K562 (cell line): Measurements from ENCODE around the gene USP24. TPM values are rescaled to one million over a fixed set of nuclear protein-coding genes. Genes with fewer than 3 reads are reported as not detected.

ENCODE experiments used
- ATAC-seq: fragments of 200-7000 bp; cut with Tn5 transposase; 3 replicates; pipeline ENCODE4 v1.9.1; 2020; ENCODE audit warnings: moderate library complexity
- BruUV-seq: library from RNA; stranded (reverse); fragments of 400-500 nt; replicated peaks from 2 replicates; lab custom pipeline; 2021; lab: Mats Ljungman, UMichigan
- CTCF ChIA-PET: fragments of 300-600 bp; formaldehyde crosslinking; extraction: SDS; loops from one replicate; lab custom pipeline; 2021; ENCODE audit warnings: low intra/inter-chr PET ratio; lab: Yijun Ruan, JAX
- POLR2A ChIA-PET: fragments of 300-600, 350-650 bp; sonication (Branson Sonifier 250); formaldehyde crosslinking; extraction: SDS; loops from one replicate; lab custom pipeline; 2021; ENCODE audit warnings: antibody characterized with exemption, inconsistent platforms; lab: Yijun Ruan, JAX
- DNase-seq, 4 experiments: peaks; one replicate each; pipeline versions ENCODE4 v3.0.0 to v3.0.0-alpha.2; 2011 to 2018; ENCODE audit warnings: low spot score in 3 of 4, mixed read lengths in 3 of 4; ENCODE audit errors: extremely low read depth in 1 of 4
- FAIRE-seq: peaks from 2 replicates; lab custom pipeline; 2011; peaks lifted over from hg19 to GRCh38; lab: Jason Lieb, UNC
- H2AFZ ChIP-seq: 2 replicates; pipeline ENCODE4 v1.6.0; 2011; ENCODE audit warnings: low read depth, low read length, control low read depth, inconsistent platforms
- H3K27ac ChIP-seq: fragments of 200-600 bp; 3 replicates; pipeline ENCODE4 v1.8.0; 2011; ENCODE audit warnings: low read depth, mild to moderate bottlenecking, control low read depth, inconsistent platforms, low read length, moderate library complexity, mixed read lengths; ENCODE audit errors: extremely low read depth
- H3K27me3 ChIP-seq, 2 experiments: fragments of 300-600 bp in 1 of 2; 2 replicates in 1 of 2; 3 replicates in 1 of 2; pipeline versions ENCODE4 v1.6.0 to v1.8.0; 2011; ENCODE audit warnings: inconsistent platforms in 2 of 2, low read length in 2 of 2, mild to moderate bottlenecking in 1 of 2, mixed read lengths in 1 of 2, moderate library complexity in 1 of 2; ENCODE audit not compliant: control insufficient read depth in 2 of 2, insufficient read depth in 2 of 2
- H3K36me3 ChIP-seq: fragments of 300-600 bp; 3 replicates; pipeline ENCODE4 v1.8.0; 2011; ENCODE audit warnings: mild to moderate bottlenecking, low read length, inconsistent platforms; ENCODE audit not compliant: control insufficient read depth, insufficient read depth
- H3K4me1 ChIP-seq, 2 experiments: fragments of 200-600 bp in 1 of 2; replicated peaks in 1 of 2; 2 replicates in 1 of 2; 3 replicates in 1 of 2; pipeline versions ENCODE4 v1.5.1 to v1.8.0; 2011; ENCODE audit warnings: inconsistent platforms in 2 of 2, low read length in 2 of 2, mild to moderate bottlenecking in 1 of 2, mixed read lengths in 1 of 2, moderate library complexity in 1 of 2; ENCODE audit not compliant: control insufficient read depth in 2 of 2, insufficient read depth in 2 of 2
- H3K4me2 ChIP-seq: 2 replicates; pipeline ENCODE4 v1.6.1; 2011; ENCODE audit warnings: low read length, control low read depth, inconsistent platforms, mixed read lengths; ENCODE audit not compliant: insufficient read depth
- H3K4me3 ChIP-seq: fragments of 200-600 bp; sonication (generic), shearing (Covaris generic); 2 replicates; pipeline ENCODE4 v1.5.1; 2016; ENCODE audit warnings: control low read depth, inconsistent platforms
- H3K79me2 ChIP-seq: fragments of 200-600 bp; 3 replicates; pipeline ENCODE4 v1.8.0; 2011; ENCODE audit warnings: low read length, inconsistent platforms; ENCODE audit not compliant: control insufficient read depth, insufficient read depth
- H3K9ac ChIP-seq, 2 experiments: 2 replicates each; pipeline versions ENCODE4 v1.6.0 to v1.6.1; 2011; ENCODE audit warnings: low read depth in 2 of 2, low read length in 2 of 2, control low read depth in 1 of 2, inconsistent platforms in 1 of 2, mild to moderate bottlenecking in 1 of 2, mixed read lengths in 1 of 2; ENCODE audit not compliant: insufficient read depth in 1 of 2
- H3K9me1 ChIP-seq: one replicate; pipeline ENCODE4 v1.6.0; 2011; ENCODE audit warnings: inconsistent platforms, mild to moderate bottlenecking, low read length, moderate library complexity; ENCODE audit not compliant: control insufficient read depth, insufficient read depth
- H3K9me3 ChIP-seq: replicated peaks from 2 replicates; pipeline ENCODE4 v1.5.1; 2011; ENCODE audit warnings: low read depth, low read length, inconsistent platforms; ENCODE audit not compliant: control insufficient read depth, insufficient read depth
- H4K20me1 ChIP-seq: replicated peaks from 2 replicates; pipeline ENCODE4 v1.6.1; 2011; ENCODE audit warnings: low read length, inconsistent platforms, mixed read lengths; ENCODE audit not compliant: control insufficient read depth, insufficient read depth
- CAMTA2 ChIP-seq: fragments of 250-450 bp; sonication (Bioruptor Pico); conservative IDR thresholded peaks from 2 replicates; pipeline ENCODE4 v1.5.1; 2022
- CHD2 ChIP-seq: IDR thresholded peaks from 2 replicates; pipeline ENCODE4 v1.6.1; 2011; ENCODE audit warnings: low read depth, low read length
- GATAD2B ChIP-seq: fragments of 450-650 bp; IDR thresholded peaks from 2 replicates; pipeline ENCODE4 v1.6.1; 2017; ENCODE audit warnings: mild to moderate bottlenecking, borderline replicate concordance
- GTF2F1 ChIP-seq: IDR thresholded peaks from 2 replicates; pipeline ENCODE4 v1.6.1; 2011; ENCODE audit warnings: low read depth, low read length, improper control_type of control experiment
- HDAC6 ChIP-seq: IDR thresholded peaks from 2 replicates; pipeline ENCODE4 v1.6.1; 2012; ENCODE audit warnings: low read depth, mild to moderate bottlenecking, control low read depth, inconsistent platforms, low read length, moderate library complexity
- HIVEP1 ChIP-seq: fragments of 250-450 bp; sonication (Bioruptor Pico); IDR thresholded peaks from 2 replicates; pipeline ENCODE4 v1.4.0; 2020; ENCODE audit warnings: mild to moderate bottlenecking
- STAT5A ChIP-seq: IDR thresholded peaks from 2 replicates; pipeline ENCODE4 v1.6.1; 2012; ENCODE audit warnings: low read length, inconsistent platforms, borderline replicate concordance
- ZNF696 ChIP-seq: fragments of 250-450 bp; sonication (Bioruptor Pico); conservative IDR thresholded peaks from 2 replicates; pipeline ENCODE4 v1.4.0; 2020; ENCODE audit warnings: mild to moderate bottlenecking, moderate library complexity
- WGBS: fragments of 100-300 bp; shearing (Covaris generic); methylation state at CpG from one replicate; pipeline ENCODE4 v1.1.6; 2016; ENCODE audit warnings: low coverage, mixed read lengths; ENCODE audit not compliant: insufficient coverage; ENCODE audit errors: missing lambda C conversion rate; 5-methylcytosine and 5-hydroxymethylcytosine counted together
- in situ Hi-C: fragments of 300-500 bp; cut with MboI; formaldehyde crosslinking; loops from 4 replicates; pipeline ENCODE4 v1.15.0; 2018; ENCODE audit warnings: inconsistent platforms, mixed read lengths
- intact Hi-C: fragments of 100-400 bp; cut with micrococcal nuclease; formaldehyde crosslinking; loops from 2 replicates; pipeline ENCODE4 v1.14.2; 2022
- polyA plus RNA-seq, 8 experiments: library from polyadenylated mRNA; depleted of rRNA in 4 of 8; stranded (reverse) in 5 of 8; unstranded in 3 of 8; fragments of >200 nt; fragmentation: Nextera tagmentation in 2 of 8; fragmentation: Illumina TruSeq in 1 of 8; extraction: Ambion mirVana in 2 of 8; extraction: Trizol in 1 of 8; gene quantifications; 2 replicates each; pipeline versions ENCODE4 v1.2.1 to v1.2.3, GENCODE V29; 2011 to 2014; ENCODE audit warnings: inconsistent platforms in 1 of 8, missing spikeins in 1 of 8
- total RNA-seq, 7 experiments: library from RNA; depleted of rRNA in 6 of 7; stranded (reverse); fragments of >200 nt in 6 of 7; fragmentation: Illumina TruSeq in 2 of 7; extraction: Trizol in 2 of 7; gene quantifications; 2 replicates each; pipeline versions ENCODE4 v1.2.1 to v1.2.3, GENCODE V29; 2011 to 2021; ENCODE audit warnings: low replicate concordance in 1 of 7

Gene USP24
- total and polyA plus RNA-seq, 9 of the 15 experiments (the other 6 are each of a cell fraction or from before 2014, with no cell fraction given): 7.7 to 62.6 (median 36.8) TPM

GRCh38 chr1:55054396-55054795 lies 160.8 kb downstream of the USP24 start (continued):
- TF ChIP-seq CAMTA2 (CRISPR knock-in tag): no peak
- TF ChIP-seq GTF2F1: no peak
- TF ChIP-seq HIVEP1 (CRISPR knock-in tag): no peak

DNA sequence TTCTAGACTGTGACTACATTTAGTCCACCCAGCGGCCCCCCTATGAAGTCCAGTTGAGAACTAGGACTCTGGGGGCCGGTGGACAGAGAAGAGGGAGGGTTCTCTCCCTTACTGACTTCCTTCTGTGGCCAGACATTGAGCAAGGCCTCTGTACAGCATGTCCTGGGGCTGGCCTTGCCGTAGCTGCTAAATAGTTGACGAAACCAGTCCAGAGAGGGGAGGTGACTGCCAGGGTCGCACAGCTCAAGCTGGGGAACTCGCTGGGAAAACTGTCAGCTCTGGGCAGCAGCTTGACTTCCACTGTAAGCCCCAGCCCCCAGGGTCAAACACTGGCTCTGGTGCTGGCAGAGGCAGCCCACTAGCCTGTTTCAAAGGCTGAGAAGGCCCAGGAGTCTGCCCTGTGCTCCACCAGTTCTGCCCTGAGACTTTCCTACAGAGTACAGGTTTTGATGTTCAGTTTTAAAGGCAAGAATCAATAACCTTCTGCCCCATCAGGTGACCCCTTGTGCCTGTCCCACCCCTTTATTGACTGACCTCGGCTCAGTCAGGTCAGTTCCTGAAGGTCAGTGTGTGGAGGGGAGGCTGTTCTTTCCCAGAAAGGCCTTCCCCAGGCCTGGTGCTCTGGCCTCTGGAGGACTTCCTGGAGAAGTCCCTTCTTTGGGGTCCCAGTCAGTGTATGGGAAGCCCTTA lies 161.8 kb downstream of the USP24 start:
- H3K9me3 ChIP-seq: no peaks in the 10 kb centered on the region
- peaks cover 2% of the 10 kb centered on the region; the same call in 2 of the 3 replicates for H3K79me2 ChIP-seq
- H2AFZ ChIP-seq: no peak overlapping the region
- CTCF ChIA-PET: no interaction called here
- POLR2A ChIA-PET: interaction anchor here (1.1 to 2.0 kb wide), 3 partner anchors 12 to 18 kb away, joined by 3 to 9 read pairs (median 4); no protein-coding TSS in a partner anchor
- no peak overlapping the region for H3K4me2 ChIP-seq
- 42% methylated on average over 6 of the region's 7 CpGs for WGBS
- intact Hi-C loops: no loop called here
- H3K36me3 ChIP-seq: peaks cover 94% of the 10 kb centered on the region; the same call in 2 of the 3 replicates
- no peaks in the 10 kb centered on the region for H3K27me3 ChIP-seq
- H3K9ac ChIP-seq: no peak overlapping the region
- DNase-seq (no peak), FAIRE-seq (no peak), ATAC-seq (no peak)
- H3K4me3 ChIP-seq: no peak overlapping the region
- H3K9me1 ChIP-seq: no peaks in the 10 kb centered on the region
- H3K27ac ChIP-seq: no peak overlapping the region
- H4K20me1 ChIP-seq: no peaks in the 10 kb centered on the region; the same call in 1 of the 2 replicates
- in situ Hi-C loops: no loop called here
- TF ChIP-seq CHD2: no peak
- no peak for TF ChIP-seq HDAC6
- TF ChIP-seq GATAD2B: no peak
- no peak for TF ChIP-seq STAT5A
- TF ChIP-seq ZNF696: no peak
- H3K4me1 ChIP-seq: peaks cover 0 to 5% of the 10 kb centered on the region in 2 experiments; a peak in 2 of 5 replicates
- no TSS peak for BruUV-seq
